GM12878 (cell line): Measurements from ENCODE around the gene CUL4A. TPM values are rescaled to one million over a fixed set of nuclear protein-coding genes. Genes with fewer than 3 reads are reported as not detected.
A peak's percentile ranks its signal among the peaks of the same experiment; 100 is the strongest.

Source experiments
- BCLAF1 ChIP-seq: fragments of 450-650 bp; IDR thresholded peaks from 2 replicates; pipeline ENCODE4 v1.6.1; 2017; ENCODE audit warnings: antibody characterized with exemption, mild to moderate bottlenecking, moderate library complexity
- CBX3 ChIP-seq: fragments of 200-600 bp; sonication (generic); IDR thresholded peaks from 2 replicates; pipeline ENCODE4 v1.6.1; 2016; ENCODE audit warnings: low read depth, borderline replicate concordance
- CHD1 ChIP-seq: IDR thresholded peaks from 2 replicates; pipeline ENCODE4 v1.6.1; 2012; ENCODE audit warnings: low read depth, low read length, improper control_type of control experiment
- CHD4 ChIP-seq: fragments of 200-600 bp; sonication (generic); IDR thresholded peaks from 2 replicates; pipeline ENCODE4 v1.6.1; 2016; ENCODE audit warnings: mild to moderate bottlenecking
- E2F8 ChIP-seq: fragments of 450-650 bp; IDR thresholded peaks from 2 replicates; pipeline ENCODE4 v1.6.1; 2018; ENCODE audit warnings: mild to moderate bottlenecking, low read depth, moderate library complexity; ENCODE audit not compliant: partially characterized antibody
- EGR1 ChIP-seq, 2 experiments: IDR thresholded peaks; 1 replicate in 1 of 2; 2 replicates in 1 of 2; pipeline ENCODE4 v1.6.1; 2011 to 2012; ENCODE audit warnings: low read depth in 2 of 2, low read length in 2 of 2, borderline replicate concordance in 1 of 2, mild to moderate bottlenecking in 1 of 2, moderate library complexity in 1 of 2
- EP300 ChIP-seq, 2 experiments: fragments of 150-350 bp in 1 of 2; IDR thresholded peaks; 2 replicates each; pipeline ENCODE4 v1.6.1; 2011 to 2012; ENCODE audit warnings: low read depth in 2 of 2, low read length in 2 of 2, borderline replicate concordance in 1 of 2, improper control_type of control experiment in 1 of 2, inconsistent platforms in 1 of 2; ENCODE audit not compliant: control insufficient read depth in 1 of 2
- GABPA ChIP-seq: IDR thresholded peaks from 2 replicates; pipeline ENCODE4 v1.6.1; 2014; ENCODE audit warnings: antibody characterized with exemption, low read depth, mild to moderate bottlenecking, inconsistent platforms
- HDAC6 ChIP-seq: fragments of 200-600 bp; sonication (generic); IDR thresholded peaks from one replicate; pipeline ENCODE4 v1.8.0; 2017; ENCODE audit warnings: antibody characterized with exemption; ENCODE audit not compliant: unreplicated experiment
- IKZF1 ChIP-seq: fragments of 450-650 bp; conservative IDR thresholded peaks from 2 replicates; pipeline ENCODE4 v1.6.1; 2017; ENCODE audit warnings: antibody characterized with exemption, mild to moderate bottlenecking
- IRF3 ChIP-seq: fragments of 450-650 bp; IDR thresholded peaks from 2 replicates; pipeline ENCODE4 v1.6.1; 2014; ENCODE audit warnings: mild to moderate bottlenecking
- IRF4 ChIP-seq: IDR thresholded peaks from 2 replicates; pipeline ENCODE4 v1.6.1; 2011; ENCODE audit warnings: low read depth, low read length
- KAT2A ChIP-seq: conservative IDR thresholded peaks from 2 replicates; pipeline ENCODE4 v1.6.1; 2011; ENCODE audit warnings: low read depth, low read length; ENCODE audit not compliant: control insufficient read depth
- RBBP5 ChIP-seq: fragments of 200-600 bp; sonication (generic); conservative IDR thresholded peaks from 2 replicates; pipeline ENCODE4 v1.6.1; 2016
- RCOR1 ChIP-seq: conservative IDR thresholded peaks from 2 replicates; pipeline ENCODE4 v1.6.1; 2012; ENCODE audit warnings: low read depth, low read length, improper control_type of control experiment
- RELB ChIP-seq: fragments of 450-650 bp; IDR thresholded peaks from 2 replicates; pipeline ENCODE4 v1.6.1; 2017; ENCODE audit warnings: low read depth, mild to moderate bottlenecking, moderate library complexity
- RFX5 ChIP-seq: IDR thresholded peaks from 2 replicates; pipeline ENCODE4 v1.6.1; 2011; ENCODE audit warnings: low read depth, low read length, improper control_type of control experiment
- SREBF1 ChIP-seq: IDR thresholded peaks from 2 replicates; pipeline ENCODE4 v1.6.1; 2012; ENCODE audit warnings: mild to moderate bottlenecking, low read length
- STAT1 ChIP-seq: fragments of 450-650 bp; conservative IDR thresholded peaks from 2 replicates; pipeline ENCODE4 v1.6.1; 2014; ENCODE audit warnings: antibody characterized with exemption, mild to moderate bottlenecking
- SUZ12 ChIP-seq: fragments of 200-600 bp; sonication (generic); IDR thresholded peaks from one replicate; pipeline ENCODE4 v1.6.1; 2018; ENCODE audit warnings: antibody characterized with exemption, mild to moderate bottlenecking; ENCODE audit not compliant: unreplicated experiment
- ZNF384 ChIP-seq: IDR thresholded peaks from 2 replicates; pipeline ENCODE4 v1.6.1; 2012; ENCODE audit warnings: low read depth, mild to moderate bottlenecking, low read length, improper control_type of control experiment, borderline replicate concordance
- polyA plus RNA-seq, 11 experiments: library from polyadenylated mRNA; depleted of rRNA in 4 of 11; unstranded in 6 of 11; stranded (reverse) in 5 of 11; fragments of >200 nt; fragmentation: Nextera tagmentation in 4 of 11; fragmentation: Illumina TruSeq in 1 of 11; extraction: Ambion mirVana in 4 of 11; extraction: Trizol in 1 of 11; gene quantifications; 1 replicate in 1 of 11; 2 replicates in 10 of 11; pipeline versions ENCODE4 v1.2.1 to v1.2.3, GENCODE V29; 2011 to 2016; ENCODE audit warnings: inconsistent platforms in 2 of 11, missing spikeins in 2 of 11, low read depth in 1 of 11
- total RNA-seq, 4 experiments: library from RNA; depleted of rRNA in 3 of 4; stranded (reverse); fragments of >200 nt in 3 of 4; fragmentation: Illumina TruSeq in 1 of 4; extraction: Trizol in 1 of 4; gene quantifications; 2 replicates each; pipeline versions ENCODE4 v1.2.1 to v1.2.3, GENCODE V29; 2013 to 2021

CUL4A gene
- total and polyA plus RNA-seq, 10 of the 15 experiments (the other 5 are each of a cell fraction or from before 2014, with no cell fraction given): 19.7 to 74.3 (median 55.6) TPM

- peak; percentile 58 for TF ChIP-seq E2F8
- TF ChIP-seq BCLAF1: 0 out of 2 replicates have a peak, but pooled peaks have one; percentile 51
- 0 out of 2 replicates have a peak, but pooled peaks have one; percentile 23 for TF ChIP-seq CHD1
- no peak for TF ChIP-seq ZNF384
- TF ChIP-seq STAT1: peak; percentile 96; the same call in 1 of the 2 replicates
- peak in 1 of 2 experiments; percentile 91; a peak in 2 of 4 replicates for TF ChIP-seq EP300 (IDR thresholded peaks at IDR 0.05; ENCODE audit: borderline replicate concordance in 1 of 2, control insufficient read depth in 1 of 2, low read depth in 2 of 2, low read length in 2 of 2)
- no peak; the same call in 1 of the 2 replicates for TF ChIP-seq IRF4
- peak; percentile 83 for TF ChIP-seq SREBF1
- no peak for TF ChIP-seq CHD4
- TF ChIP-seq GABPA: no peak
- peak; percentile 99 for TF ChIP-seq RCOR1
- TF ChIP-seq RELB: peak; percentile 100
- TF ChIP-seq EGR1 (IDR thresholded peaks at IDR 0.05; ENCODE audit: borderline replicate concordance in 1 of 2, low read depth in 2 of 2, low read length in 2 of 2): peak; percentile 93 to 94
- TF ChIP-seq KAT2A: no peak
- TF ChIP-seq RFX5: no peak
- no peak for TF ChIP-seq HDAC6
- TF ChIP-seq CBX3: no peak
- TF ChIP-seq IRF3: peak; percentile 88
- TF ChIP-seq IKZF1: peak; percentile 99
- no peak for TF ChIP-seq SUZ12
- TF ChIP-seq RBBP5: no peak
Observed at GRCh38 chr13:113296823-113297369, 87.5 kb downstream of the CUL4A start, which contains the start of gene LAMP1 (continued).
